ENCODE data around the gene EFNA5. TPM values are rescaled to one million over a fixed set of nuclear protein-coding genes. Genes with fewer than 3 reads are reported as not detected.

Gene EFNA5
- total RNA-seq, 1 donor from 2014 or later, result 9.2 TPM

GRCh38 chr5:107604146-107604910, 66.4 kb downstream of the EFNA5 start:
- DNase-seq (ENCODE audit: low spot score), result no peak

- DNase-seq (ENCODE audit: low spot score), result no peak
Observed at GRCh38 chr5:107603349-107603748, 67.4 kb downstream of the EFNA5 start.

GRCh38 chr5:107602896-107603295, 67.8 kb downstream of the EFNA5 start:
- no peak for DNase-seq (ENCODE audit: low spot score)

- no peak for DNase-seq (ENCODE audit: low spot score)
Observed at GRCh38 chr5:107601076-107601475, 69.7 kb downstream of the EFNA5 start.

GRCh38 chr5:107598958-107599357, 71.8 kb downstream of the EFNA5 start:
- DNase-seq (ENCODE audit: low spot score), result no peak

GRCh38 chr5:107597803-107598202, 72.9 kb downstream of the EFNA5 start:
- no peak for DNase-seq (ENCODE audit: low spot score)

GRCh38 chr5:107597247-107597646, 73.5 kb downstream of the EFNA5 start:
- no peak for DNase-seq (ENCODE audit: low spot score)

GRCh38 chr5:107594253-107595045, 76.3 kb downstream of the EFNA5 start:
- DNase-seq (ENCODE audit: low spot score), result no peak

- no peak for DNase-seq (ENCODE audit: low spot score)
Observed at GRCh38 chr5:107593009-107593408, 77.7 kb downstream of the EFNA5 start.

GRCh38 chr5:107592515-107592914, 78.2 kb downstream of the EFNA5 start:
- DNase-seq (ENCODE audit: low spot score), result no peak

GRCh38 chr5:107590686-107591085, 80.1 kb downstream of the EFNA5 start:
- DNase-seq (ENCODE audit: low spot score), result no peak

GRCh38 chr5:107589520-107590193, 81.1 kb downstream of the EFNA5 start:
- no peak for DNase-seq (ENCODE audit: low spot score)

- DNase-seq (ENCODE audit: low spot score), result no peak
Observed at GRCh38 chr5:107582625-107583024, 88.1 kb downstream of the EFNA5 start.

GRCh38 chr5:107580889-107581820, 89.6 kb downstream of the EFNA5 start:
- no peak for DNase-seq (ENCODE audit: low spot score)

GRCh38 chr5:107578051-107578635, 92.6 kb downstream of the EFNA5 start:
- DNase-seq (ENCODE audit: low spot score), result no peak

- DNase-seq (ENCODE audit: low spot score), result no peak
Observed at GRCh38 chr5:107577394-107577950, 93.3 kb downstream of the EFNA5 start.

- DNase-seq (ENCODE audit: low spot score), result no peak
Observed at GRCh38 chr5:107576736-107577393, 93.9 kb downstream of the EFNA5 start.

- no peak for DNase-seq (ENCODE audit: low spot score)
Observed at GRCh38 chr5:107576155-107576554, 94.6 kb downstream of the EFNA5 start.

- DNase-seq (ENCODE audit: low spot score), result no peak
Observed at GRCh38 chr5:107574287-107574686, 96.5 kb downstream of the EFNA5 start.

Measured in mesenteric fat pad (tissue), 1 donor.